Measurements from ENCODE around the gene HIP1.
"Not testable (repeated sequence)": the region's sequence is repeated elsewhere in the genome, so short reads cannot be mapped to it uniquely, and the experiment has no call there.

HIP1 gene

DNA sequence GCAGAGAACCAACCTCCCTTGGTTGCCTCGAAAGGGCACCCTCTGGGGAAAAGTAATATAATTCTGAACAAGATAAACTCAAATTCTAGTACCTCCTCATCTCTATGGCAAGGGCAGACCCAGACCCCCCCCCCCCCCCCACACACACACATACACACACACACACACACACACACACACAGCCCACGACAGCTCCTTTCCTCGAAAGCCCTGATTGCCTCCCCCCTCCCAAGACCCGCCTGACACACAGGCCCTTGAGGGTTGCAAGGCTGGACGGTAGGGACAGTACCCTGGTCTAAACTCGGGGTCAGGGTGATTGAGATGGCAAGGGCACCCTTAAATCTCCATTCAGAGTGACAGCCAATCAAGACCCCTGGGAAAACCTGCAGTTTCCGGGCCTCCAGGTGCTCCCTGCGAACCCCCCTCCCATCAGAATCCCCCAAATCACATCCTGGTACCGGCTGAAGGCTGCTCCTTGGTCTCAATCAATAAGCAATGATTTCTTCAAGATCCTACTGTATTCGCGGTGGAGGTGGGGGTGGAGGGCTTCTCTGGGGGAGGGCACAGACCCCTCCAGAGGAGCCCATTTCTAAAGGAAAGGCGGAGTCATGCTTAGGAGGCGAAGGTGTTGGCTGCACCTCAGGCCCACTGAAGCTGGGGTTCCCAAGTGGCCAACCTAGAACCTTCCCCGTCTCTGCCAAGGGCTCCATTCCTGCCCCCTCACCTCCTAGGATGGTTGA is 100.7 kb downstream of the HIP1 start:
- no peak for DNase-seq (ENCODE audit: low read depth)
- TF ChIP-seq, protein P1, sequence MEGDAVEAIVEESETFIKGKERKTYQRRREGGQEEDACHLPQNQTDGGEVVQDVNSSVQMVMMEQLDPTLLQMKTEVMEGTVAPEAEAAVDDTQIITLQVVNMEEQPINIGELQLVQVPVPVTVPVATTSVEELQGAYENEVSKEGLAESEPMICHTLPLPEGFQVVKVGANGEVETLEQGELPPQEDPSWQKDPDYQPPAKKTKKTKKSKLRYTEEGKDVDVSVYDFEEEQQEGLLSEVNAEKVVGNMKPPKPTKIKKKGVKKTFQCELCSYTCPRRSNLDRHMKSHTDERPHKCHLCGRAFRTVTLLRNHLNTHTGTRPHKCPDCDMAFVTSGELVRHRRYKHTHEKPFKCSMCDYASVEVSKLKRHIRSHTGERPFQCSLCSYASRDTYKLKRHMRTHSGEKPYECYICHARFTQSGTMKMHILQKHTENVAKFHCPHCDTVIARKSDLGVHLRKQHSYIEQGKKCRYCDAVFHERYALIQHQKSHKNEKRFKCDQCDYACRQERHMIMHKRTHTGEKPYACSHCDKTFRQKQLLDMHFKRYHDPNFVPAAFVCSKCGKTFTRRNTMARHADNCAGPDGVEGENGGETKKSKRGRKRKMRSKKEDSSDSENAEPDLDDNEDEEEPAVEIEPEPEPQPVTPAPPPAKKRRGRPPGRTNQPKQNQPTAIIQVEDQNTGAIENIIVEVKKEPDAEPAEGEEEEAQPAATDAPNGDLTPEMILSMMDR (conservative IDR thresholded peaks at IDR 0.05; ENCODE audit: low read depth, low read length) = no peak
- H3K4me3 ChIP-seq (ENCODE audit: low read depth, low read length) = peak overlapping the region; percentile 60

DNA sequence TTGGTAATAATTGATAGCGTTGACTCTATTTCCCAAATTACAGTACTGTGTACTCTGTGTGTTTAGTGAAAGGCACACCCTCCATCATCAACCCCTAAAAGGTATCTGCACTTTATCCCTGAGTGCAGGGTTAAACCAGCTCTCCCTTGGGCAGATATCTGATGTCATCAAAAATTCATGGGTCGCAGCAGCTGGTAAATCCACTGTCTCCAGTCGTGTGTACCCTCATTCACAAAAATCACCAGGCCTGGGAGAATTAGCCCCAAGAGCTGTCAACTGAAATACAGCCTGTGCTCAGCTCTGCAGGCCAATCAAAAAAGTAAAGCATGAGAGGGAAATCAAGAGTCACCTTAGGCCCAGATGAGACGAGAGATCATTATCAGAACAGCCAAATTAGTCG is 103.7 kb downstream of the HIP1 start:
- DNase-seq (ENCODE audit: low read depth) = no peak
- TF ChIP-seq, protein P1 (conservative IDR thresholded peaks at IDR 0.05; ENCODE audit: low read depth, low read length) = no peak
- no peak overlapping the region for H3K4me3 ChIP-seq (ENCODE audit: low read depth, low read length)

DNA sequence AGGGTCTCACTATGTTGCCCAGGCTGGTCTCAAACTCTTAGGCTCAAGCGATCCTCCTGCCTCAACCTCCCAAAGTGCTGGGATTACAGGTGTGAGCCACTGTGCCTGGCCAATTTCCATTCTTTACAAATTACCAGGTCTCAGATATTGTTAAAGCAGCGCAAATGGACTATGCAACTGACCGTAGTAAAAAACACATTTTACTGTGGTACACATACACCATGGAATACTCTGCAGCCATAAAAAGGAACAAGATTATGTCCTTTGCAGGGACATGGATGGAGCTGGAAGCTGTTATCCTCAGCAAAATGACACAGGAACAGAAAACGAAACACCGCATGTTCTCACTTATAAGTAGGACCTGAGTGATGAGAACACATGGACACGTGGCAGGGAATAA is 106.2 kb downstream of the HIP1 start:
- not testable (repeated sequence) for DNase-seq (ENCODE audit: low read depth)

DNA sequence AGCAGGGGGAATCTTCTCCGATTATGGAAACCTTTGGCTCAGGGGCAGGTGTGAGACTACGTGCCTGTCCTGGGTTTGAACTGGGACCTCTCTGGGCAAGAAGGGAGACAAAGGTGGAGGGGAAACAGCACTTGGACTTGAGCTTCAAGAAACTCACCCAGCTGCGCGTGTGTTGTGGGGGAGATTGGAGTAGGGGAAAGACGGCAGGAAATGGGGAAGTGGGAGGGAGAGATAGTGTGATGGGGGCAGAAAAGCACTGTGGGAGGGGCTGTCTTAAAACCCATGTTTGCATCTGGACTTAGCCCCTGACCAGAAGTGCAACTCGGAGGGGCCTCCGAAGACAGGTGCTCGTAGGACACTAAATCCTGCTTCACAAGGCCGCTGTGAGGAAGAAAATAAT is 107.0 kb downstream of the HIP1 start:
- TF ChIP-seq, protein P1 (conservative IDR thresholded peaks at IDR 0.05; ENCODE audit: low read depth, low read length) = no peak
- H3K4me3 ChIP-seq (ENCODE audit: low read depth, low read length) = no peak overlapping the region
- DNase-seq (ENCODE audit: low read depth) = no peak

More for the DNA sequence above, 106.2 kb downstream of the HIP1 start:
- not testable (repeated sequence) for H3K4me3 ChIP-seq (ENCODE audit: low read depth, low read length)

DNA sequence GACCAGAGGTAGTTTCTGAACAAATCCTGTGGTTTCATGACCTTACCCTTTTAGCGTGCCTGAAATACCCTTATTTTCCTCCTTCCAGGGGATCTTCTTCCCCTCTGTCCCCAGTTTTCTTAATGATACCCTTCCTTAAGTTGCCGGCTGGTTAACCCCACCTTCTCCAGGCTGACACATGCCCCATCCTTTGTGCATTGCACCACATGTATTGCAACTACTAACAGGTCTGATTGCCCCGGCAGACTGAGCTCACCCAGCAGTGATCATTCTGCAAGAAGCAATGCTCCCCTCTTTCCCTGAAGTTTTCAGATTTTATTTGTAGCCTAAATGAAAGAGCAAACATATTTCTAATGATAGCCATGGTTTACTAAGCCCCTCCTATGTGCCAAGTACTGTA is 108.2 kb downstream of the HIP1 start:
- H3K4me3 ChIP-seq (ENCODE audit: low read depth, low read length) = no peak overlapping the region
- TF ChIP-seq, protein P1 (conservative IDR thresholded peaks at IDR 0.05; ENCODE audit: low read depth, low read length) = no peak
- no peak for DNase-seq (ENCODE audit: low read depth)

GRCh38 chr7:75629044-75629443 is 109.7 kb downstream of the HIP1 start:
- DNase-seq (ENCODE audit: low read depth) = no peak
- TF ChIP-seq, protein P1 (conservative IDR thresholded peaks at IDR 0.05; ENCODE audit: low read depth, low read length) = no peak
- H3K4me3 ChIP-seq (ENCODE audit: low read depth, low read length) = no peak overlapping the region

DNA sequence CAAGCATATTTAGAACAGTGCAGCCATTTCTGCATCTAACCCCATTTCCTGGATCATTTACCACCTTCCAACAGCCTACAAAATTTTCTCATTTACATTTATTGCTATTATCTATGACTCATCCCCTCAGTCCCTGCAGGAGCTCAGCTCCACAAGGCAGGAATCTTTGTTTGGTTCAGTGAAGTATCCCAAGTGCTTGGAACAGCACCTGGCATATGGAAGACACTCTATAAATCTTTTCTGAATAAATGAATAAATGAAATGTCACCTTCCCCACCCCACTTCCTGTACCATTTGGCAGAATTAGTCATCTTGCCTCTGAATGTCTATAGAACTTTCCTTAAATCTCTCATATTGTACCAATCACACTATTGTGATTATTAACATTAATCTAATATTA is 110.7 kb downstream of the HIP1 start:
- TF ChIP-seq, protein P1 (conservative IDR thresholded peaks at IDR 0.05; ENCODE audit: low read depth, low read length) = no peak
- no peak overlapping the region for H3K4me3 ChIP-seq (ENCODE audit: low read depth, low read length)
- DNase-seq (ENCODE audit: low read depth) = no peak
